Thoracic aorta (tissue), 2 donors: ENCODE data around the gene TRIM34. TPM values are rescaled to one million over a fixed set of nuclear protein-coding genes. Genes with fewer than 3 reads are reported as not detected.
"Not testable (repeated sequence)": the region's sequence is repeated elsewhere in the genome, so short reads cannot be mapped to it uniquely, and the experiment has no call there.

ENCODE experiments used
- ATAC-seq: fragments of 150-250 bp; one replicate; pipeline ENCODE4 v1.8.0; 2017; ENCODE audit warnings: low read depth; ENCODE audit not compliant: insufficient number of reproducible peaks, low FRiP score
- DNase-seq: peaks from one replicate; pipeline ENCODE4 v3.0.0-alpha.2; 2020; ENCODE audit warnings: low spot score
- H3K27ac ChIP-seq, 2 donors: fragments of 200-600 bp; sonication (generic); 1 replicate in 1 of 2; 2 replicates in 1 of 2; pipeline ENCODE4 v1.5.1; 2016; ENCODE audit warnings: mild to moderate bottlenecking in 2 of 2, moderate library complexity in 2 of 2
- H3K27me3 ChIP-seq: fragments of 200-600 bp; sonication (generic); replicated peaks from 2 replicates; pipeline ENCODE4 v1.6.0; 2016; ENCODE audit warnings: mild to moderate bottlenecking; ENCODE audit not compliant: insufficient read depth
- H3K36me3 ChIP-seq: fragments of 200-600 bp; sonication (generic); one replicate; pipeline ENCODE4 v1.5.1; 2016
- H3K4me1 ChIP-seq, 2 donors: fragments of 200-600 bp; sonication (generic); 1 replicate in 1 of 2; 2 replicates in 1 of 2; pipeline versions ENCODE4 v1.5.1 to v1.6.0; 2016; ENCODE audit warnings: low read depth in 2 of 2, mild to moderate bottlenecking in 1 of 2; ENCODE audit not compliant: control insufficient read depth in 1 of 2
- H3K4me3 ChIP-seq: fragments of 200-600 bp; sonication (generic); 2 replicates; pipeline ENCODE4 v1.5.1; 2016; ENCODE audit warnings: mild to moderate bottlenecking
- H3K9me3 ChIP-seq: fragments of 200-600 bp; sonication (generic); 2 replicates; pipeline ENCODE4 v1.5.1; 2016
- CTCF ChIP-seq: fragments of 200-600 bp; sonication (generic); IDR thresholded peaks from one replicate; pipeline ENCODE4 v1.5.1; 2019; ENCODE audit warnings: antibody characterized with exemption
- total RNA-seq, 2 donors: library from RNA; depleted of rRNA; stranded (reverse); fragments of >200 nt; gene quantifications; one replicate each; pipeline versions ENCODE4 v1.1.0 to v1.2.3, GENCODE V29; 2016

Gene TRIM34, protein sequence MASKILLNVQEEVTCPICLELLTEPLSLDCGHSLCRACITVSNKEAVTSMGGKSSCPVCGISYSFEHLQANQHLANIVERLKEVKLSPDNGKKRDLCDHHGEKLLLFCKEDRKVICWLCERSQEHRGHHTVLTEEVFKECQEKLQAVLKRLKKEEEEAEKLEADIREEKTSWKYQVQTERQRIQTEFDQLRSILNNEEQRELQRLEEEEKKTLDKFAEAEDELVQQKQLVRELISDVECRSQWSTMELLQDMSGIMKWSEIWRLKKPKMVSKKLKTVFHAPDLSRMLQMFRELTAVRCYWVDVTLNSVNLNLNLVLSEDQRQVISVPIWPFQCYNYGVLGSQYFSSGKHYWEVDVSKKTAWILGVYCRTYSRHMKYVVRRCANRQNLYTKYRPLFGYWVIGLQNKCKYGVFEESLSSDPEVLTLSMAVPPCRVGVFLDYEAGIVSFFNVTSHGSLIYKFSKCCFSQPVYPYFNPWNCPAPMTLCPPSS
- total RNA-seq: 1 to 10 TPM; 6.9 to 7.7 TPM

GRCh38 chr11:5624489-5625279 is at the start of gene TRIM34:
Gene TRIM34 (plus strand): TSS chr11:5625001. CDS start chr11:5632332, 7,331 bp downstream.
- ATAC-seq (no peak), DNase-seq (no peak)
- H3K4me1 ChIP-seq: peaks cover 28 to 37% of the 10 kb centered on the region in 2 donors
- no peaks in the 10 kb centered on the region for H3K36me3 ChIP-seq
- H3K4me3 ChIP-seq: peak within 1 kb of the TSS; percentile 89
- TF ChIP-seq CTCF: no peak
- no peaks in the 10 kb centered on the region for H3K9me3 ChIP-seq
- H3K27me3 ChIP-seq: no peaks in the 10 kb centered on the region
- H3K27ac ChIP-seq: peak within 1 kb of the TSS; percentile 35 to 61

GRCh38 chr11:5575152-5575551 is 49.6 kb upstream of the TRIM34 start:
- H3K27me3 ChIP-seq: no peaks in the 10 kb centered on the region
- H3K36me3 ChIP-seq: no peaks in the 10 kb centered on the region
- no peak for TF ChIP-seq CTCF
- no peak overlapping the region for H3K4me3 ChIP-seq
- H3K9me3 ChIP-seq: no peaks in the 10 kb centered on the region
- no peak for ATAC-seq
- DNase-seq: no peak
- H3K4me1 ChIP-seq: no peaks in the 10 kb centered on the region
- H3K27ac ChIP-seq: no peak overlapping the region

- ATAC-seq: no peak
Measured at GRCh38 chr11:5577101-5577500, 47.7 kb upstream of the TRIM34 start.

GRCh38 chr11:5580577-5580976 is 44.2 kb upstream of the TRIM34 start, which contains the start of gene OR52B6:
Gene OR52B6 (plus strand): TSS chr11:5580877. CDS start chr11:5580877, 0 bp downstream.
- DNase-seq (no peak), ATAC-seq (no peak)
- no peak within 1 kb of the TSS for H3K4me3 ChIP-seq
- no peak within 1 kb of the TSS for H3K27ac ChIP-seq
- H3K36me3 ChIP-seq: no peaks in the 10 kb centered on the region
- H3K9me3 ChIP-seq: no peaks in the 10 kb centered on the region
- no peaks in the 10 kb centered on the region for H3K27me3 ChIP-seq
- no peaks in the 10 kb centered on the region for H3K4me1 ChIP-seq
- no peak for TF ChIP-seq CTCF

More at GRCh38 chr11:5577101-5577500, 47.7 kb upstream of the TRIM34 start:
- H3K4me1 ChIP-seq: no peaks in the 10 kb centered on the region
- DNase-seq: no peak
- TF ChIP-seq CTCF: no peak
- no peak overlapping the region for H3K27ac ChIP-seq
- no peaks in the 10 kb centered on the region for H3K36me3 ChIP-seq
- H3K9me3 ChIP-seq: no peaks in the 10 kb centered on the region
- no peaks in the 10 kb centered on the region for H3K27me3 ChIP-seq
- H3K4me3 ChIP-seq: no peak overlapping the region

- TF ChIP-seq CTCF: no peak
- Histone ChIP-seq H3K36me3 (no peaks in the 10 kb centered on the region), H3K9me3 (no peaks in the 10 kb centered on the region), H3K27me3 (no peaks in the 10 kb centered on the region), H3K4me3 (no peak overlapping the region), H3K4me1 (no peaks in the 10 kb centered on the region), H3K27ac (no peak overlapping the region)
- DNase-seq (no peak), ATAC-seq (no peak)
Measured at GRCh38 chr11:5581014-5581413, 43.8 kb upstream of the TRIM34 start.

DNA sequence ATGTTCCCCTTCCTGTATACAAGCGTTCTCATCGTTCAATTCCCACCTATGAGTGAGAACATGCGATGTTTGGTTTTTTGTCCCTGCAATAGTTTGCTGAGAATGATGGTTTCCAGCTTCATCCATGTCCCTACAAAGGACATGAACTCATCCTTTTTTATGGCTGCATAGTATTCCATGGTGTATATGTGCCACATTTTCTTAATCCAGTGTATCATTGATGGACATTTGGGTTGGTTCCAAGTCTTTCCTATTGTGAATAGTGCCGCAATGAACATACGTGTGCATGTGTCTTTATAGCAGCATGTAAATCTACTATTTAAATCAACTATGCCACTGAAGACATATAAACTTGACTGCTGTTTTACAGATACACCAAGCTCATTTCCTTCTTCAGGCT is 40.3 kb upstream of the TRIM34 start:
- H3K27me3 ChIP-seq, H3K36me3 ChIP-seq, H3K4me3 ChIP-seq, ATAC-seq, H3K27ac ChIP-seq, DNase-seq, H3K4me1 ChIP-seq, H3K9me3 ChIP-seq: not testable (repeated sequence)

DNA sequence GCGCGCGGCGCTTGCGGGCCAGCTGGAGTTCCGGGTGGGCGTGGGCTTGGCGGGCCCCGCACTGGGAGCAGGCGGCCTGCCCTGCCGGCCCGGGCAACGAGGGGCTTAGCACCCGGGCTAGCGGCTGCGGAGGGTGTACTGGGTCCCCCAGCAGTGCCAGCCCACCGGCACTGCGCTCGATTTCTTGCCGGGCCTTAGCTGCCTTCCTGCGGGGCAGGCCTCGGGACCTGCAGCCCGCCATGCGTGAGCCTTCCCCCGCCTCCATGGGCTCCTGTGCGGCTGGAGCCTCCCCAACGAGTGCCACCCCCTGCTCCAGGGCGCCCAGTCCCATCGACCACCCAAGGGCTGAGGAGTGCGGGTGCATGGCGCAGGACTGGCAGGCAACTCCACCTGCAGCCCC is 34.9 kb upstream of the TRIM34 start:
- not testable (repeated sequence) for H3K4me1 ChIP-seq, H3K27ac ChIP-seq, ATAC-seq, H3K9me3 ChIP-seq, H3K36me3 ChIP-seq, H3K27me3 ChIP-seq, DNase-seq, H3K4me3 ChIP-seq
